PFSK-1 (cell line): ENCODE results near the gene HECTD2.

Experiments
- FOXP2 ChIP-seq: optimal IDR thresholded peaks from 2 replicates; pipeline ENCODE3; 2011; ENCODE audit warnings: borderline replicate concordance, control low read depth, inconsistent platforms; ENCODE audit not compliant: insufficient read depth; ENCODE audit errors: extremely low read length, extremely low read depth
- POLR2AphosphoS5 ChIP-seq: IDR thresholded peaks from 2 replicates; pipeline ENCODE4 v1.6.1; 2012; ENCODE audit warnings: low read depth, mild to moderate bottlenecking, control low read depth, low read length, moderate library complexity
- REST ChIP-seq, 2 experiments: IDR thresholded peaks; 2 replicates each; pipeline versions ENCODE4 v1.6.1 to v1.8.0; 2011 to 2012; ENCODE audit warnings: low read depth in 2 of 2, low read length in 2 of 2, control low read depth in 1 of 2, inconsistent platforms in 1 of 2, mild to moderate bottlenecking in 1 of 2, moderate library complexity in 1 of 2; ENCODE audit not compliant: insufficient read depth in 1 of 2
- SIN3A ChIP-seq: IDR thresholded peaks from 2 replicates; pipeline ENCODE4 v1.6.1; 2012; ENCODE audit warnings: mild to moderate bottlenecking, low read length, moderate library complexity, borderline replicate concordance; ENCODE audit not compliant: insufficient read depth
- TAF1 ChIP-seq: IDR thresholded peaks from 2 replicates; pipeline ENCODE4 v1.6.1; 2012; ENCODE audit warnings: low read length, control low read depth, borderline replicate concordance; ENCODE audit not compliant: insufficient read depth

Gene HECTD2

GRCh38 chr10:91536111-91536510, 126.0 kb downstream of the HECTD2 start:
- TF ChIP-seq REST (IDR thresholded peaks at IDR 0.05; ENCODE audit: insufficient read depth in 1 of 2, low read depth in 2 of 2, low read length in 2 of 2) (no peak), SIN3A (no peak), TAF1 (no peak)

DNA sequence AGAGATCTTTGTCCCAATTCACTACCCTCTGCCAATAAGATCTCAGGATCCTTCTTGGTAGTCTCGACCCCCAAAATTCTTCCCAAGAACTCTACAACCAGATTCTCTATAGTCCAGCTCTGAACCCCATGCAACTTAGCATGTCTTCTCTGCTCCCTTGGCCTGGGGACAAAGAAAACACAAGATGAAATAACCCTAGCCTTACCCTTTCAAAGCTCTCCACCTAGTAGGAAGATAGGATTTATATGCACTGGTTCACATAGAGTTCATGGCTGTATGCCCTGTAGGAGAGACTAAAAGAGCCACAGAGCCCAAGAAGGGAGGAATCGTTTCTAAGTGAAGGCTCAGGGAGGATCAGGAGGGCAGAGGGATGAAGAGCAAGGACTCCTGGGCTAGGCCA, 126.6 kb downstream of the HECTD2 start:
- TF ChIP-seq POLR2AphosphoS5, result no peak
- TF ChIP-seq SIN3A, result no peak
- TF ChIP-seq TAF1, result no peak
- TF ChIP-seq FOXP2, result no peak
- no peak for TF ChIP-seq REST (IDR thresholded peaks at IDR 0.05; ENCODE audit: insufficient read depth in 1 of 2, low read depth in 2 of 2, low read length in 2 of 2)

DNA sequence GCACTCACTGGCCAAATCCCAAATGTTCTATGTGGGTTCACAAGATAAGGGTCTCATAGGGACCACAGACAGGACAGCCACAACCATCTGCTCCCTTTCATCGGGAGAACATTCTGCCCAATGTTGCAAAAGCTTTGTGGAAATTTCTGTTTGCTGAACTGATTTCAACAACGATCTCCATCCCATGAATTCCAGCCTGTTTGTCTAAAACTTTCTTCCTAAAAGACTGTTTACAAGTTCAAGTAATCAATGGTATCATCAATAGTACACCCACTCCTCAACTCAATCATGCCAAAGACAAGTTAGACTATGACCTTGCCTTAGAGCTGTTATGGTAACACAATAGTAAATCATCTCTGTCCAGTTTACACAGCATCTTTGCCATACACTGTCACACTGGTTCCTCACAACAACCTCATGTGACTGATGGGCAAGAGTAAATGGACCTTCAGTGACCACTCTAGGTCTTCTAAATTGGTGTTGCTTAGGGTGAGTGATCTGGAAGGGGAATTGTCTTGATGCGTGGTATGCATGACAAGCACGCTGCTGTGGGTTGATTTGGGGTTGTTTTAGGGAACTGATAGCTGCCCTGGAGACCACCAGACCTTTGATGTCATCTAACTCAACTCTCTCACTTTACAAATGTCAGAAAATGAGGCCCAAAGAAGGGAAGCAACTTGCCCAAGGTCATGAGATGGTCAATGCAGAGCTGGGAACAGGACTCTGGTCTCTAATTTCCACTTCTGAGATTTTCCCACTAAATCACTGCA, 127.7 kb downstream of the HECTD2 start:
- TF ChIP-seq POLR2AphosphoS5, result no peak
- no peak for TF ChIP-seq TAF1
- no peak for TF ChIP-seq FOXP2
- no peak for TF ChIP-seq SIN3A
- TF ChIP-seq REST (IDR thresholded peaks at IDR 0.05; ENCODE audit: insufficient read depth in 1 of 2, low read depth in 2 of 2, low read length in 2 of 2), result no peak

DNA sequence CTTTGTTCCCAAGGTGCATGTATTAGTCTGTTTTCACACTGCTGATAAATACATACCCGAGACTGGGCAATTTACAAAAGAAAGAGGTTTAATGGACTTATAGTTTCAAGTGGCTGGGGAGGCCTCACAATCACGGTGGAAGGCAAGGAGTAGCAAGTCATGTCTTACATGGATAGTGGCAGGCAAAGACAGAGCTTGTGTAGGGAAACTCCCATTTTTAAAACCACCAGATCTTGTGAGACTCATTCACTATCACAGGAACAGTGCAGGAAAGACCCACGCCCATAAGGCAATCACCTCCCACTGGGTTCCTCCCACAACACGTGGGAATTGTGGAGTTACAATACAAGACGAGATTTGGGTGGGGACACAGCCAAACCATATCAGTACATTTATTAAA, 129.8 kb downstream of the HECTD2 start:
- no peak for TF ChIP-seq FOXP2
- TF ChIP-seq REST (IDR thresholded peaks at IDR 0.05; ENCODE audit: insufficient read depth in 1 of 2, low read depth in 2 of 2, low read length in 2 of 2), result no peak
- TF ChIP-seq SIN3A, result no peak
- TF ChIP-seq TAF1, result no peak
- TF ChIP-seq POLR2AphosphoS5, result no peak
